SK-N-MC (cell line): Measurements from ENCODE around the gene VEGFD.

Source experiments
- DNase-seq: peaks from one replicate; pipeline ENCODE4 v3.0.0-alpha.2; 2011; ENCODE audit warnings: low read depth, low spot score
- H3K27ac ChIP-seq: fragments of 200-600 bp; sonication (generic); 2 replicates; pipeline ENCODE4 v1.5.1; 2016; ENCODE audit warnings: mixed run types
- H3K36me3 ChIP-seq: fragments of 200-600 bp; sonication (generic); 2 replicates; pipeline ENCODE4 v1.6.1; 2017; ENCODE audit warnings: antibody characterized with exemption, low read length, mixed read lengths; ENCODE audit not compliant: insufficient read depth
- H3K4me3 ChIP-seq: fragments of 200-600 bp; sonication (generic); 2 replicates; pipeline ENCODE4 v1.5.1; 2016
- H3K9ac ChIP-seq: fragments of 200-600 bp; sonication (generic); 2 replicates; pipeline ENCODE4 v1.8.0; 2017; ENCODE audit warnings: mixed run types, mixed read lengths; ENCODE audit not compliant: insufficient read length
- H3K9me3 ChIP-seq: fragments of 200-600 bp; sonication (generic); 2 replicates; pipeline ENCODE4 v1.6.1; 2017; ENCODE audit warnings: low read depth, mild to moderate bottlenecking, antibody characterized with exemption, low read length, moderate library complexity, mixed read lengths
- EZH2 ChIP-seq: fragments of 200-600 bp; sonication (generic); IDR thresholded peaks from one replicate; pipeline ENCODE4 v1.6.1; 2017; ENCODE audit warnings: antibody characterized with exemption
- FOXP2 ChIP-seq: optimal IDR thresholded peaks from 2 replicates; pipeline ENCODE3; 2011; ENCODE audit warnings: mild to moderate bottlenecking, moderate library complexity; ENCODE audit not compliant: insufficient read depth; ENCODE audit errors: extremely low read length, control extremely low read depth
- POLR2AphosphoS5 ChIP-seq: IDR thresholded peaks from 2 replicates; pipeline ENCODE4 v1.6.1; 2012; ENCODE audit warnings: mild to moderate bottlenecking, low read depth, low read length, borderline replicate concordance

Gene VEGFD

GRCh38 chrX:15384304-15384703 lies at the start of gene VEGFD:
TSS of gene VEGFD (minus strand) at chrX:15384413. CDS start at chrX:15383946, 467 bp downstream.
- no peak for DNase-seq
- TF ChIP-seq POLR2AphosphoS5, result no peak
- TF ChIP-seq EZH2, result no peak
- no peak for TF ChIP-seq FOXP2
- Histone ChIP-seq H3K9ac (no peak within 1 kb of the TSS), H3K36me3 (no peaks in the 10 kb centered on the region), H3K27ac (no peak within 1 kb of the TSS), H3K4me3 (no peak within 1 kb of the TSS), H3K9me3 (no peaks in the 10 kb centered on the region)

GRCh38 chrX:15430584-15430983 lies 46.4 kb upstream of the VEGFD start:
- no peak overlapping the region for H3K4me3 ChIP-seq
- H3K36me3 ChIP-seq, result no peaks in the 10 kb centered on the region
- no peak for DNase-seq
- H3K9me3 ChIP-seq, result no peaks in the 10 kb centered on the region
- H3K9ac ChIP-seq, result no peak overlapping the region
- H3K27ac ChIP-seq, result no peak overlapping the region
- TF ChIP-seq POLR2AphosphoS5 (no peak), EZH2 (no peak), FOXP2 (no peak)

- DNase-seq, result no peak
- H3K9ac ChIP-seq, result no peak overlapping the region
- H3K27ac ChIP-seq, result no peak overlapping the region
These were observed 45.9 kb upstream of the VEGFD start for GRCh38 chrX:15430076-15430475.

GRCh38 chrX:15425024-15425423 lies 40.8 kb upstream of the VEGFD start:
- TF ChIP-seq EZH2 (no peak), POLR2AphosphoS5 (no peak), FOXP2 (no peak)
- H3K9ac ChIP-seq, result no peak overlapping the region
- no peak overlapping the region for H3K27ac ChIP-seq
- no peak for DNase-seq
- H3K36me3 ChIP-seq, result no peaks in the 10 kb centered on the region
- no peaks in the 10 kb centered on the region for H3K9me3 ChIP-seq
- H3K4me3 ChIP-seq, result no peak overlapping the region

More at GRCh38 chrX:15430076-15430475, 45.9 kb upstream of the VEGFD start:
- Histone ChIP-seq H3K9me3 (no peaks in the 10 kb centered on the region), H3K36me3 (no peaks in the 10 kb centered on the region), H3K4me3 (no peak overlapping the region)
- no peak for TF ChIP-seq POLR2AphosphoS5
- TF ChIP-seq FOXP2, result no peak
- TF ChIP-seq EZH2, result no peak

- TF ChIP-seq FOXP2, result no peak
- no peak for TF ChIP-seq POLR2AphosphoS5
- TF ChIP-seq EZH2, result no peak
- DNase-seq, result no peak
- Histone ChIP-seq H3K4me3 (no peak overlapping the region), H3K9me3 (no peaks in the 10 kb centered on the region), H3K9ac (no peak overlapping the region), H3K36me3 (no peaks in the 10 kb centered on the region), H3K27ac (no peak overlapping the region)
These were observed 34.5 kb upstream of the VEGFD start for GRCh38 chrX:15418707-15419181.

- H3K27ac ChIP-seq, result no peak overlapping the region
- TF ChIP-seq FOXP2 (no peak), POLR2AphosphoS5 (no peak), EZH2 (no peak)
- no peak overlapping the region for H3K4me3 ChIP-seq
- no peaks in the 10 kb centered on the region for H3K36me3 ChIP-seq
- no peaks in the 10 kb centered on the region for H3K9me3 ChIP-seq
- no peak overlapping the region for H3K9ac ChIP-seq
- no peak for DNase-seq
These were observed 34.0 kb upstream of the VEGFD start for GRCh38 chrX:15418041-15418706.

- no peak for TF ChIP-seq POLR2AphosphoS5
- DNase-seq, result no peak
- no peaks in the 10 kb centered on the region for H3K36me3 ChIP-seq
- H3K27ac ChIP-seq, result no peak overlapping the region
- H3K9ac ChIP-seq, result no peak overlapping the region
- H3K9me3 ChIP-seq, result no peaks in the 10 kb centered on the region
- no peak overlapping the region for H3K4me3 ChIP-seq
These were observed 32.1 kb upstream of the VEGFD start for GRCh38 chrX:15416133-15416993.

- no peak overlapping the region for H3K9ac ChIP-seq
- no peaks in the 10 kb centered on the region for H3K9me3 ChIP-seq
- DNase-seq, result no peak
- TF ChIP-seq FOXP2 (no peak), POLR2AphosphoS5 (no peak), EZH2 (no peak)
- no peak overlapping the region for H3K27ac ChIP-seq
- no peaks in the 10 kb centered on the region for H3K36me3 ChIP-seq
- H3K4me3 ChIP-seq, result no peak overlapping the region
These were observed 28.9 kb upstream of the VEGFD start for GRCh38 chrX:15413101-15413500.

GRCh38 chrX:15410947-15411346 lies 26.7 kb upstream of the VEGFD start:
- Histone ChIP-seq H3K27ac (no peak overlapping the region), H3K9ac (no peak overlapping the region), H3K9me3 (no peaks in the 10 kb centered on the region), H3K4me3 (no peak overlapping the region), H3K36me3 (no peaks in the 10 kb centered on the region)
- TF ChIP-seq EZH2, result no peak
- no peak for TF ChIP-seq POLR2AphosphoS5
- TF ChIP-seq FOXP2, result no peak
- DNase-seq, result no peak
